Tibial artery (tissue), 4 donors: ENCODE measurements around the gene GBP1.
"Not testable (repeated sequence)": the region's sequence is repeated elsewhere in the genome, so short reads cannot be mapped to it uniquely, and the experiment has no call there.

Experiments used
- DNase-seq, 2 donors: peaks; one replicate each; pipeline ENCODE4 v3.0.0-alpha.2; 2019
- H3K27ac ChIP-seq, 2 donors: fragments of 200-600 bp; sonication (generic) in 1 of 2; 1 replicate in 1 of 2; 2 replicates in 1 of 2; pipeline ENCODE4 v1.5.1; 2018 to 2019; ENCODE audit warnings: mild to moderate bottlenecking in 1 of 2
- H3K27me3 ChIP-seq, 2 donors: fragments of 200-600 bp; sonication (generic) in 1 of 2; one replicate each; pipeline versions ENCODE4 v1.5.1 to v1.6.0; 2016 to 2019
- H3K36me3 ChIP-seq, 3 donors: fragments of 200-600 bp; sonication (generic) in 2 of 3; one replicate each; pipeline ENCODE4 v1.5.1; 2016 to 2019; ENCODE audit warnings: mild to moderate bottlenecking in 2 of 3
- H3K4me1 ChIP-seq, 4 donors: fragments of 200-600 bp; sonication (generic) in 2 of 4; 1 replicate in 3 of 4; 2 replicates in 1 of 4; pipeline ENCODE4 v1.5.1; 2016 to 2019
- H3K4me3 ChIP-seq, 2 donors: fragments of 200-600 bp; sonication (generic) in 1 of 2; 1 replicate in 1 of 2; 2 replicates in 1 of 2; pipeline ENCODE4 v1.5.1; 2018 to 2019; ENCODE audit warnings: mild to moderate bottlenecking in 2 of 2
- H3K9me3 ChIP-seq, 3 donors: fragments of 200-600 bp; sonication (generic) in 1 of 3; one replicate each; pipeline ENCODE4 v1.5.1; 2016 to 2019
- intact Hi-C: fragments of 100-400 bp; cut with DNase I; formaldehyde crosslinking; loops from one replicate; pipeline ENCODE4 v1.15.0; 2023; ENCODE audit warnings: low total_unique reads
- TF ChIP-seq, protein P1 (sequence below), 2 experiments: fragments of 200-600 bp in 1 of 2; fragments of 450-650 bp in 1 of 2; IDR thresholded peaks; one replicate each; pipeline ENCODE4 v1.5.1; 2017 to 2019; ENCODE audit warnings: antibody characterized with exemption in 2 of 2, mild to moderate bottlenecking in 1 of 2, moderate library complexity in 1 of 2

GBP1 gene

DNA sequence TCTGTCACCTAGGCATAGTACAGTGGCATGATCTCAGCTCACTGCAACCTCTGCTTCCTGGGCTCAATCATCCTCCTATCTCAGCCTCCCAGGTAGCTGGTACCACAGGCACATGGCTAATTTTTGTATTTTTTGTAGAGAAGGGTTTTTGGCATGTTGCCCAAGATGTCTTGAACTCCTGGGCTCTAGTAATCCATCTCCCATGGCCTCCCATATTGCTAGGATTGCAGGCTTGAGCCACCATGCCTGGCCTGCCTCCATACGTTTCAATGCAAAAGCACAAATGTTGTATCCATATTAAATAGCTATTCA, 24.7 kb downstream of the GBP1 start:
- Histone ChIP-seq H3K4me3 (no peak overlapping the region), H3K27ac (no peak overlapping the region), H3K9me3 (no peaks in the 10 kb centered on the region), H3K36me3 (peaks cover 0 to 5% (median 0%) of the 10 kb centered on the region in 3 donors), H3K27me3 (no peaks in the 10 kb centered on the region), H3K4me1 (no peaks in the 10 kb centered on the region)
- TF ChIP-seq, protein P1, sequence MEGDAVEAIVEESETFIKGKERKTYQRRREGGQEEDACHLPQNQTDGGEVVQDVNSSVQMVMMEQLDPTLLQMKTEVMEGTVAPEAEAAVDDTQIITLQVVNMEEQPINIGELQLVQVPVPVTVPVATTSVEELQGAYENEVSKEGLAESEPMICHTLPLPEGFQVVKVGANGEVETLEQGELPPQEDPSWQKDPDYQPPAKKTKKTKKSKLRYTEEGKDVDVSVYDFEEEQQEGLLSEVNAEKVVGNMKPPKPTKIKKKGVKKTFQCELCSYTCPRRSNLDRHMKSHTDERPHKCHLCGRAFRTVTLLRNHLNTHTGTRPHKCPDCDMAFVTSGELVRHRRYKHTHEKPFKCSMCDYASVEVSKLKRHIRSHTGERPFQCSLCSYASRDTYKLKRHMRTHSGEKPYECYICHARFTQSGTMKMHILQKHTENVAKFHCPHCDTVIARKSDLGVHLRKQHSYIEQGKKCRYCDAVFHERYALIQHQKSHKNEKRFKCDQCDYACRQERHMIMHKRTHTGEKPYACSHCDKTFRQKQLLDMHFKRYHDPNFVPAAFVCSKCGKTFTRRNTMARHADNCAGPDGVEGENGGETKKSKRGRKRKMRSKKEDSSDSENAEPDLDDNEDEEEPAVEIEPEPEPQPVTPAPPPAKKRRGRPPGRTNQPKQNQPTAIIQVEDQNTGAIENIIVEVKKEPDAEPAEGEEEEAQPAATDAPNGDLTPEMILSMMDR (IDR thresholded peaks at IDR 0.05), result no peak
- no peak for DNase-seq
- intact Hi-C loops, result no loop called here

DNA sequence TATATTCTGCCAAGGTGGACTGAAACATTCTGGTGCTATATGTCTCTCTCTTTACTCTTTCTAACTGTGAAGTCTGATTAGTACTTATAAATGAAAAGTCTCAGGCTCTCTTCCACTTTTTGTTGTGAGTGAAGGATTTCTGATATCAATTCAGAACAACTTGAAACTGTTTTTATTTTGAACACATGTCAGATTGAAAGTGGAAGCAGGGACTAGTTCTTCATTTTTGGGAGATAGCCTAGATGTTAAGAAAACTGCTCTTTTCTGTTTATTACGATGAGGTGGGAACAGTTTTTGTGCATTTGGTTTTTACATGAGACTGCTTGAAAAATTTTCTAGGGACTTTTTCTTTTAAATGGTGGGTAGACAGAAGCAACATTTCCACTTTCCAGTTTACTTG, 27.8 kb downstream of the GBP1 start:
- no peak overlapping the region for H3K4me3 ChIP-seq
- no peaks in the 10 kb centered on the region for H3K36me3 ChIP-seq
- no peaks in the 10 kb centered on the region for H3K4me1 ChIP-seq
- peaks cover 0 to 7% (median 5%) of the 10 kb centered on the region in 3 donors for H3K9me3 ChIP-seq
- no peak overlapping the region for H3K27ac ChIP-seq
- no peaks in the 10 kb centered on the region for H3K27me3 ChIP-seq
- intact Hi-C loops, result no loop called here
- TF ChIP-seq, protein P1 (IDR thresholded peaks at IDR 0.05), result no peak
- DNase-seq, result no peak

GRCh38 chr1:89035080-89035479, 29.9 kb downstream of the GBP1 start:
- Histone ChIP-seq H3K4me3 (no peak overlapping the region), H3K27me3 (no peaks in the 10 kb centered on the region), H3K36me3 (no peaks in the 10 kb centered on the region), H3K4me1 (no peaks in the 10 kb centered on the region), H3K9me3 (peaks cover 0 to 7% (median 5%) of the 10 kb centered on the region in 3 donors), H3K27ac (no peak overlapping the region)
- intact Hi-C loops, result no loop called here
- TF ChIP-seq, protein P1 (IDR thresholded peaks at IDR 0.05), result no peak
- DNase-seq, result no peak

- H3K27ac ChIP-seq, H3K36me3 ChIP-seq, H3K9me3 ChIP-seq, H3K4me1 ChIP-seq, H3K27me3 ChIP-seq, DNase-seq, intact Hi-C loops, H3K4me3 ChIP-seq: not testable (repeated sequence)
These were observed 31.0 kb downstream of the GBP1 start for GRCh38 chr1:89034004-89034403.

- DNase-seq, H3K27me3 ChIP-seq, H3K4me1 ChIP-seq, H3K36me3 ChIP-seq, intact Hi-C loops, H3K9me3 ChIP-seq, H3K27ac ChIP-seq, H3K4me3 ChIP-seq: not testable (repeated sequence)
These were observed 36.0 kb downstream of the GBP1 start for GRCh38 chr1:89029051-89029450.

- H3K27me3 ChIP-seq, result no peaks in the 10 kb centered on the region
- H3K9me3 ChIP-seq, result no peaks in the 10 kb centered on the region
- H3K27ac ChIP-seq, result no peak overlapping the region
- intact Hi-C loops, result no loop called here
- H3K36me3 ChIP-seq, result no peaks in the 10 kb centered on the region
- DNase-seq, result no peak
- TF ChIP-seq, protein P1 (IDR thresholded peaks at IDR 0.05), result no peak
- H3K4me3 ChIP-seq, result no peak overlapping the region
- H3K4me1 ChIP-seq, result peaks cover 0 to 10% (median 7%) of the 10 kb centered on the region in 4 donors
These were observed 39.1 kb downstream of the GBP1 start for GRCh38 chr1:89025928-89026327.

DNA sequence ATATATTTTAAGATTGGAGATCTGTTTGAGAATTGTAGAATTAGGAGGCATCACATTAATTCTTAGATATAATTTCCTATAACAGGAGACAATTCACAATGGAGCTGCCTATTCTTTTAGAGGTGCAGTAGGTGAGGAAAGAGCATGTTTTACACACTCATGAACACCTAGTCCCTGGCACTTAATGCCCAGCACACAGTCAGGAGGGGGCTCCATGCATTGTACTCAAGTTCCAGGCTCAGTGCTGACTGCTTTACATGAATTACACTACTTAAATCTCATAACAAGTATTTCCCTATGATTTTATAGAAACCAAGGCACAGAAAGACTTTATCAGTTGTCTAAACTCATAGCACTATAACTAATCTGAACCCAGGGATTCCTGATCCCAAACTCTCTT, 42.0 kb downstream of the GBP1 start:
- peak overlapping the region; percentile 54 to 60 for H3K4me3 ChIP-seq

More for the DNA sequence above, 42.0 kb downstream of the GBP1 start:
- H3K9me3 ChIP-seq, result no peaks in the 10 kb centered on the region
- H3K27me3 ChIP-seq, result no peaks in the 10 kb centered on the region
- intact Hi-C loops, result no loop called here
- no peak for DNase-seq
- TF ChIP-seq, protein P1 (IDR thresholded peaks at IDR 0.05), result no peak
- peaks cover 0 to 8% (median 6%) of the 10 kb centered on the region in 3 donors for H3K36me3 ChIP-seq
- peak overlapping the region; percentile 72 to 79 for H3K27ac ChIP-seq
- peaks cover 0 to 19% (median 14%) of the 10 kb centered on the region in 4 donors for H3K4me1 ChIP-seq
